Measurements from ENCODE around the gene ZC3H18.

- TF ChIP-seq IRF1 (CRISPR knock-in tag; IDR thresholded peaks at IDR 0.05) (no peak), ATF2 (CRISPR knock-in tag; IDR thresholded peaks at IDR 0.05; ENCODE audit: borderline replicate concordance, low read depth) (no peak), OVOL2 (CRISPR knock-in tag; IDR thresholded peaks at IDR 0.05; ENCODE audit: borderline replicate concordance) (no peak), CREM (CRISPR knock-in tag; IDR thresholded peaks at IDR 0.05) (no peak), STAT6 (CRISPR knock-in tag; conservative IDR thresholded peaks at IDR 0.05; ENCODE audit: low read depth) (no peak), CTCF (IDR thresholded peaks at IDR 0.05) (no peak), ATF3 (CRISPR knock-in tag; conservative IDR thresholded peaks at IDR 0.05) (no peak), MAX (CRISPR knock-in tag; IDR thresholded peaks at IDR 0.05) (no peak), AFF4 (CRISPR knock-in tag; IDR thresholded peaks at IDR 0.05; ENCODE audit: borderline replicate concordance) (no peak), JUN (CRISPR knock-in tag; IDR thresholded peaks at IDR 0.05) (no peak), NFE2L1 (CRISPR knock-in tag; IDR thresholded peaks at IDR 0.05) (no peak)
These were observed 15.4 kb upstream of the ZC3H18 start for GRCh38 chr16:88554711-88555264.

Data from WTC11 (cell line).